Aortic smooth muscle cell (primary cell): ENCODE results near the gene SMAD4. TPM values are rescaled to one million over a fixed set of nuclear protein-coding genes. Genes with fewer than 3 reads are reported as not detected.

Experiments used
- total RNA-seq: library from RNA; depleted of rRNA; stranded (reverse); fragments of >200 nt; gene quantifications from 2 replicates; pipeline ENCODE4 v1.2.3, GENCODE V29; 2014

SMAD4 gene
- total RNA-seq: 54.3 and 70.3 TPM in 2 replicates

DNA sequence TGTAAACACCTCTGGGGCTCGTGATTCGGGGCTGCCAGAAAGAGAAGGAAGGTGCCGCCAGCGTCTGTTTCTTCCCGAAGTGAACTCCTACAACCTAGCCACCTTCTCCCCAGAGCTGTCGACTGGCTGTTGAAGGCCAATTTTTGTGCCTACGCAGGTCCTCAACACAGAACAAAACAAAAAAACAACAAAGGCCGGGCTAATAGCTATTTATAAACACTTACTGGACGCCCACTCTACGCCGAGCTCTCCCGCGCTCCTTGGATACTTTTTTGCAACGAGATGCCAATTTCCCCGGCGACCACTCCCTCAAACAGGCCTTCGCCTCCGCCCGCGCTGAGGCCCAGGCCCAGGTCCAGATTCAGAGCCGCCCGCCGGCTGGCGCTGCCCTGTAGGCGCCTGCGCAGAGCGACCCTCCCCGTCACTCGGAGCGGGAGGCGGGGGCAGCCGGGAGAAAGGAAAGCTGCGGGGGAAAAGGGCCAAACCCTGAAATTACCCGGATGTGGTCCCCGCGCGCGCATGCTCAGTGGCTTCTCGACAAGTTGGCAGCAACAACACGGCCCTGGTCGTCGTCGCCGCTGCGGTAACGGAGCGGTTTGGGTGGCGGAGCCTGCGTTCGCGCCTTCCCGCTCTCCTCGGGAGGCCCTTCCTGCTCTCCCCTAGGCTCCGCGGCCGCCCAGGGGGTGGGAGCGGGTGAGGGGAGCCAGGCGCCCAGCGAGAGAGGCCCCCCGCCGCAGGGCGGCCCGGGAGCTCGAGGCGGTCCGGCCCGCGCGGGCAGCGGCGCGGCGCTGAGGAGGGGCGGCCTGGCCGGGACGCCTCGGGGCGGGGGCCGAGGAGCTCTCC lies at the start of gene SMAD4:
TSS of gene SMAD4 (plus strand) at position 520 of the 843 bp plus-strand sequence. CDS start 16,834 bp downstream, outside the sequence.

Other genes with a start within 250 kb of the SMAD4 start
- not detected in 2 replicates for gene MRO, start 210.2 kb upstream of the SMAD4 start, total RNA-seq
- gene ME2, start 151.1 kb upstream of the SMAD4 start, total RNA-seq: 31.8 and 32.8 TPM in 2 replicates
- gene ELAC1, start 62.2 kb upstream of the SMAD4 start, total RNA-seq: 5.7 and 6.3 TPM in 2 replicates
- gene MEX3C, start 167.5 kb downstream of the SMAD4 start, total RNA-seq: 32.8 and 35.6 TPM in 2 replicates